HG03135 (cell line): ENCODE measurements around the gene TADA2B.

Experiments
- ATAC-seq: cut with Tn5 transposase; IDR thresholded peaks from one replicate; pipeline ENCODE4 v1.9.1; 2021; ENCODE audit warnings: mild to moderate bottlenecking, moderate library complexity; ENCODE audit not compliant: unreplicated experiment

The TADA2B gene

GRCh38 chr4:7034262-7035081, 8.7 kb upstream of the TADA2B start:
- no peak for ATAC-seq

- no peak for ATAC-seq
Measured at GRCh38 chr4:7037425-7037824, 5.7 kb upstream of the TADA2B start.

DNA sequence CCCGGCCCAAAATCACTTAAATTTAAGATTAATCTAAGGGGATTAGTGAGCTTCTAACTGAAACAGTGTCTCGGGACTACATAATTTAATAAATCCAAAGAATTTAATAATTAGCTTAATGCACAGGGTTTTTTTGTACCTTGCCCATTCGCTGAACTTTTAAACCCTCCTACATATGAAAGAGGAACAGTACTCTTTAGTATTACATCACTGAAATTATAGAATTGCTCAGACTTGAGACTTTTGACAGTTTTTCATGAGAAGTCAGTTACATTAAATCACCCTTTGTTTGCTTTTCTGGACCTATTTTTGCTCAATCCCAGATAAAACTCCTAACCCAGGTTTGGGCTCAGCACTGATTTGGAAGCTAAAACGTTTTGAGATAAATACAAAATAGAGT, 2.4 kb upstream of the TADA2B start:
- no peak for ATAC-seq

- ATAC-seq, result no peak
Measured at GRCh38 chr4:7041246-7041645, 1.9 kb upstream of the TADA2B start.

DNA sequence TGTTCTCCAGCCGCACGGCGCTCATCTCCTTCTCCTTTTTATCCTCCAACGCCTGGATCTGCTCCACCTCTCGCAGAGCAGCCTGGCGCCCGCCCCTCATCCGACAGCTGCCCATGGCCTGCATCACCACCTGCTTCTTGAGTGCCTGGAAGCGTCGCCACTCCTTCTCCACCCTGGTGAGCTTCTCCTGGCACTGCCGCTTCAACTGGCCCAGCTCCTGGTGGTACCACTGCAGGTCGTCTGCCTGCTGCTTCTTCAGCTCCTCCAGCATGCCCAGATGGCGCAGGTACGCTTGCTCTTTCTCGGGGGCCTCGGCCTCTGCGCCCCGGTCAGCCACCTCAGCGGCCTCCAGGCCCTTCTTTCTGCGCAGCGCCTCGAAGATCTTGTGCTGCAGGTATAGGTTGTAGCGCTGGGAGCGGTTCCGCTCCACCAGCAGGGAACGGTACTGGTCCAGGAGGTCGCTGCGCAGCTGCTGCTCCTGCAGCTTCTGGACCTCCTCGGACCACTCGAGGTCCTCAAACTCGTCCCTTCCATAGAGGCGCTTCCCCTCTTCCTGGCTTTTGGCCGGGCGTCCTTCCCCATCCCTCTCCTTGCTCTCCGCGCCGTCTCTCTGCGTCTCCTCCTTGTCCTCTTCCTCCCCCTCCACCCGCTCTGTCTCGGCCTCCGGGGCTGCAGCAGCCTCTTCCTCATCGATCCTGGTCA, 1.2 kb upstream of the TADA2B start:
- no peak for ATAC-seq

DNA sequence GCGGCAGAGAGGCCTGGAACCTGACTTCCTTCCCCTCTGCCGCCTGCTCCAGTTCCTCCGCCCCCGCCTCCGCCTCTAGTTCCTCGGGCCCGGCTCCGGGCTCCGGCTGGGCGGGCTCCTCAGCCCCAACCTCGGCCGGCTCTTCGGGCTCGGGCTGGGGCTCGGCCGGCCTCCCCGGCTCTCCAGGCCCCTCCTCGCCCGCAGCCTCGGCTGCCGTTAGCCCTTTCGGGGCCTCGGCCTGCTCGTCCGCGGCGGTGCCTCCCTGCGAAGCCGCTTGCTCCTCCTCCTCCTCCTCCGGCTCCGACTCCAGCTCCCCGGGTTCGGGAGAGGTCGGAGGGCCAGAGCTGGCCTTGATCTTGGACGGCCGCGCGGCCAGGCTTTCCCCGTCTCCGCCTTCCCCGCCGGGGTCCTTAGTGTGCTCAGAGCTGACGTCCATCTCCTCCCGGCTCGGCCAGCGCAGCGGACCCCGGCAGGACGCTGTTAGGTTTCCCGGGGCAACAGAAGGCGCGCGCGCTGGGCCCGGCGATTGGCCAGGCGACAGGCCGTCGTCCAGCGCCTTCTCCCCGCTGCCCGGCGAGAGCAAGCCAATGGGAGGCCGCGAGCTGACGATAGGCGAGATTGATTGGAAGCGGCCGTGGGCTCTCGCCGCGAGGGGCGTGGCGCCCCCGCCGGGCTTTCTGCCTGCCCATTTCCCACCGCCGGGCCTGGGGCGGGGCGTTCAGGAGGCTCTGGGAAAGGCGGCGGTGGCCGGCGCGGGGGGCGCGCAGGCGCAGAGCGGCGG, 479 bp upstream of the TADA2B start:
- peak; percentile 80 for ATAC-seq

DNA sequence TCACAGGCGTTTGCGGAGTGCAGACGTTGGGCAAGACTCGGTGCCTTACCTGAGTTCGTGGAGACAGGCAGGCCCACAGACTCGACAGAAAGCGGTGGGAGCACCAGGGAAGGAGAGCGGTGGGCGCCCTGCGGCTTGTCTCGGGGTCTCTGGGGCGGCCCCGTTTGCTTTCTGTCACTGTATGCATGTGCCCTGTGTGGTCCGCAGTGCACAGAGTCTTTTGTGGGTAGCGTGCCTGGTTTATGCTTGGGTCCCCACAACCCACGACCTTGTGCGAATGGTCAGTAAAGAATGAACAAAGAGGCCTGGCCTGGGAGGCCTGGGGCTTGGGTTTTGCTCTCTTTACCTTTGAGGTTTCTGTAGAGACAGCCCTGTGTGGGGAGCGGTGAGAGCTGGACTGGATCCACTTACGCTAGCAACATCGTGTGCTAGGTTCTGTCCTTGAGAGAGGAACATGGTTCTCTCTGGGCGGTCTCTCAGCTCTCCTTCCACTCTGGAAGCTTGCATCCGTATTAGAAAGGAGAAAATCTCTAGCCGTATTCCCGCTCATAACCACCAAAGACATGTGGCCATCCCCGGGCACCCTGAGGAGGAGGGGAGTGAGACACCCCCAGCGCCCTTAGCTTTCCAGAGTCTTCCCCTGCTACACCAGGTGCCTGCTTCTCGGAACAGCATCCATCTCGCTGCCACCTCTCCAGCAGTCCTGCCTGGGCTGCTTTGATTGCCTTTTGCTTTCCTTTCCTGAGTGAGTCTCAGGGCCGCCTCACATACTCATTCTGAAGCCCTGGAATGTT, 1.2 kb downstream of the TADA2B start:
- ATAC-seq, result no peak

DNA sequence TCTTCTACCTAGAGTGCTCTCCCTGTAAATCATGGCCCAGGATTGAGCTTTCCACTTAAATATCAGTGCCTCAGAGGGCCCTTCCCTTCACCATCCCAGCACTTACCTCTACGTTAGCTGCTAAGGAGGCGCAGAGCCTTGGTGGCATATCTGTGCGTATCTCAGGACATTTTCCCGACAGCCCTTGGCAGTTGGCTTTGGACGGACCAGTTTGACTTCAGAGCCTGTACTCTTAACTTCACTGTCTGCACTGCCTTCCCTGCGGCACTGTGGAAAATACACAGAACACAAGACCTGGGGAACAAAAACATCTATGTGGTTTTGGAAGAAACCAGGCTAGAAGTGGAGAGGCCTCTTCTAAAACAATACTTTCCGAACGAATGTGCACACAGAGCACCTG, 2.4 kb downstream of the TADA2B start:
- no peak for ATAC-seq

DNA sequence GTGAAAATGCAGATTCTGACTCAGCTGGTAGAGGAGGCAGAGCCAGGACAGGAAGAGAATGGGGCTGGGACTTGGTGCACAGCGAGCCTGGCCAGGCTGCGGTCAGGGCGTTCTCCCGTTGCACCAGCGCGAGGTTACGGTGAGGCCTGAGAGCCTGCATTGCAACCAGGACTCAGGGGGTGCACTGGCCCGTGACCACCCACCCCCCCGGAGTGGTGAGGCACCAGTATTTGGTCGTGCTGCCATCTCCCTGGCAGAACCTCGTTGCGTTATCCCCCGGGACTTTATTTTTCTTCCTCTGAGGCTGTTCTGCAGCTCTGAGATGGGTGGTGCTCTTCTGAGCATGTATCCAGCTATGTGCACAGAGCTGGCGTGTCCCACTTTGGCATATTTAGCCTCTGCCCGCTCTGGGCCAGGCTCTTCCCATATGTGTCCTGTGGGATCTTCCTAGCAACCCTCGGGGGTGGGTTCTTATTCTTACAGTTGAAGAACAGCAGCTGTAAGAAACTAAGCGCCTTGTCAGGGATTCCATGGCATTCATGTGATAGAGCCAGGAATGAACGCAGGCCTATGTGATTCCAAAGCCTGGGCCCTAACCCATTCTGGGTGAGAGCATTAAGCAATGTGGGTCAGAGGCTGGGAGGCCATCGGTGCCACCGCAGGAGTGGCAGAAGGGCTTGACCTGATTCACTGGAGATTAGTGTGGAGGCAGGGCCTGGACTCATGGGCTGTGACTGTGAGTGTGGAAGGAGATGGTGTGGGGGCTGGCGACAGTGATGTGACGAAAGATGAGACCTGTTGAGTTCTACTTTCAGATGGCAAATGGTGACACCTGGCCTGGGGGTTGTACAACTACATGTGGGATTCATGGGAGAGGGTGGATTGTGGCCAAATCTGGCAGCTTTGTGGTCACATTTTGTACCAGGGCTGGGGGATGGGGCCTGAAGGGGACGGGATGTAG, 3.1 kb downstream of the TADA2B start:
- ATAC-seq, result no peak

- no peak for ATAC-seq
Measured at GRCh38 chr4:7046971-7047370, 3.8 kb downstream of the TADA2B start.

DNA sequence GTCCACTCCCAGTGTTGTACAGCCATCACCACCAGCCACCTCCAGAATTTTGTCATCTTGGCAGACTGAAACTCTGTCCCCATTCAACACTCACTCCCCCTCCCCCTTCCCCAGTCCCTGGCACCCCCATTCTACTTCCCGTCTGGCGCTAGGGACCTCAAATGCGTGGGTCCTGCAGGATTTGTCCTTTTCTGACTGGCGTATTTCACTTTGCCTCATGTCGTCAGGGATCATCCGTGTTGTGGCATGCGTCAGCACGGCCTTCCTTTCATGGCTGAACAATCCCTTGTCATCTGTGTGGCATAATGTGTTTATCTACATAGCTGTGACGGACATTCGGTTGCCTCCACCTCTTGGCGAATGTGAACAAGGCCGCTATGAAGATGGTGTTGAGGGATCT, 5.5 kb downstream of the TADA2B start:
- ATAC-seq, result no peak

DNA sequence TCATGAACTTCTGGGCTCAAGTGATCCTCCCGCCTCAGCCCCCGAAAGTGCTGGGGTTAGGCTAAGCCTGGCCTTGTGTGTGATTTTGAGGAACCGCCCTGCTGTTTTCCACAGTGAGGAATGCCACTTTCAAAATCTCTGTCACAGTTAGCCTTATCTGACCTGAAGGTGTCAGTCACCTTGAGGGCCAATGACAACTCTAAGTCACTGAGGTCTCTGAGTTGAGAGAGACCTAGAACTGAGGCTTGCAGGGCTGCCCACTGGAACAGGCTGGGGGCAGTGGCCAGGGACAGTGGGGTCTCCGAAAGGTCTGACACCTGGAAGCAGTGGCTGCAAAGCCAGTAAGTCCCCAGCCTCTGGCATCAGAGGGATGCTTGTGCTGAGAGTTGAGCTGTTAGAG, 6.1 kb downstream of the TADA2B start:
- no peak for ATAC-seq

- ATAC-seq, result no peak
Measured at GRCh38 chr4:7049739-7050138, 6.6 kb downstream of the TADA2B start.

- ATAC-seq, result no peak
Measured at GRCh38 chr4:7050481-7051143, 7.4 kb downstream of the TADA2B start.

GRCh38 chr4:7051144-7051495, 7.9 kb downstream of the TADA2B start:
- ATAC-seq, result no peak

GRCh38 chr4:7051905-7052304, 8.7 kb downstream of the TADA2B start:
- ATAC-seq, result no peak

DNA sequence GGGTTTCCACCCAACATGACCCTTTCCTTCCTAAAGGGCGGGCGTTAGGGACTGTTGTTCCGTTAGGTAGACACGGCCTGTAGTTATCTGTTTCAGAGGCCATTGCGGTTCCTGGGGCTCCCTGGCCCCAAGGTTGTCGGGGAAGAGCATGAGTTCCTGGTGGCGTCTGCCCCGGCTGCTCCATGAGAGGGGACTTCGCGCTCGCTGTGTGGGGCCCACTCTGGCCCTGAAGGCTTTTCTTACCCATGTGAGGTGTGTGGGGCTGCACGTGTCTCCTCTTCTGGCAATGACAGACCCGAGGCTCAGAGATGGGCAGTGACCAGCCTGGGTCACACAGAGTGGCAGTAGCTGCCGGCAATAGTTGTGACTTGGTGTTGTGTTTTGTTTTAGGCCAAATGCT, 9.1 kb downstream of the TADA2B start:
- no peak for ATAC-seq

GRCh38 chr4:7052923-7053715, 9.9 kb downstream of the TADA2B start:
- no peak for ATAC-seq
